GM12872 (cell line): ENCODE results near the gene APPL2.

Source experiments
- TF ChIP-seq, protein P1 (sequence below): IDR thresholded peaks from 3 replicates; pipeline ENCODE4 v1.5.1; 2011; ENCODE audit warnings: low read depth, mild to moderate bottlenecking, low read length, moderate library complexity; ENCODE audit not compliant: insufficient read depth

APPL2 gene

DNA sequence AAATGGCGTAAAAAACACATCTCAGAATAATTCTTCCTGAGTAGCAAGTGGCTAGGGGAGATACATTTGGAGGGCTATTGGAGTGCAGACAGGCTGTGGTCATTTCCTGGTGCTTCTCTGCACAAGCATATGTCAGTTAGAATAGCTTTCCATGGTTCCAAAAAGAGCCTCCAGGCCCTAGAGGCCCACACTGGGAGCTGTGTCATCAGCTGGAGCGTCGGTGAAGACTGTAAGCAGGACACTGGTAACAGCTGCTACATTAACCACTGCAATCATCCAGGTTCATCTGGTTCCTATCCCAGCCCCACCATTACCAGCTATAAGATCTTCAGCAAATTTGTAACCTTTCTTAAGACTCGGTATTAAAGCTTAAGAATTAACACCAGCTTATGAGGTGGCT is 31.7 kb upstream of the APPL2 start:
- TF ChIP-seq, protein P1, sequence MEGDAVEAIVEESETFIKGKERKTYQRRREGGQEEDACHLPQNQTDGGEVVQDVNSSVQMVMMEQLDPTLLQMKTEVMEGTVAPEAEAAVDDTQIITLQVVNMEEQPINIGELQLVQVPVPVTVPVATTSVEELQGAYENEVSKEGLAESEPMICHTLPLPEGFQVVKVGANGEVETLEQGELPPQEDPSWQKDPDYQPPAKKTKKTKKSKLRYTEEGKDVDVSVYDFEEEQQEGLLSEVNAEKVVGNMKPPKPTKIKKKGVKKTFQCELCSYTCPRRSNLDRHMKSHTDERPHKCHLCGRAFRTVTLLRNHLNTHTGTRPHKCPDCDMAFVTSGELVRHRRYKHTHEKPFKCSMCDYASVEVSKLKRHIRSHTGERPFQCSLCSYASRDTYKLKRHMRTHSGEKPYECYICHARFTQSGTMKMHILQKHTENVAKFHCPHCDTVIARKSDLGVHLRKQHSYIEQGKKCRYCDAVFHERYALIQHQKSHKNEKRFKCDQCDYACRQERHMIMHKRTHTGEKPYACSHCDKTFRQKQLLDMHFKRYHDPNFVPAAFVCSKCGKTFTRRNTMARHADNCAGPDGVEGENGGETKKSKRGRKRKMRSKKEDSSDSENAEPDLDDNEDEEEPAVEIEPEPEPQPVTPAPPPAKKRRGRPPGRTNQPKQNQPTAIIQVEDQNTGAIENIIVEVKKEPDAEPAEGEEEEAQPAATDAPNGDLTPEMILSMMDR: no peak

DNA sequence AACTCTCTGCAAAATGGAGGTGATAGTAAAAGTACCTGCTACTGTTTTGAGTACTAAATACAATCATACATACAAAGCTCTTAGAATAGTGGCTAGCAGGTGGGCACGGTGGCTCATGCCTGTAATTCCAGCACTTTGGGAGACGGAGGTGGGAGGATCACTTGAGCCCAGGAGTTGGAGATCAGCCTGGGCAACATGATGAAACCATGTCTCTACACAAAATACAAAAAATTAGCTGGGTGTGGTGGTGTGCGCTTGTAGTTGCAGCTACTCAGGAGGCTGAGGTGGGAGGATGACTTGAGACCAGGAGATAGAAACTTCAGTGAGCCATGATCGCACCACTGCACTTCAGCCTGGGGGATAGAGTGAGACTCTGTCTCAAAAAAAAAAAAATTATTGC is 28.8 kb upstream of the APPL2 start:
- TF ChIP-seq, protein P1: no peak

DNA sequence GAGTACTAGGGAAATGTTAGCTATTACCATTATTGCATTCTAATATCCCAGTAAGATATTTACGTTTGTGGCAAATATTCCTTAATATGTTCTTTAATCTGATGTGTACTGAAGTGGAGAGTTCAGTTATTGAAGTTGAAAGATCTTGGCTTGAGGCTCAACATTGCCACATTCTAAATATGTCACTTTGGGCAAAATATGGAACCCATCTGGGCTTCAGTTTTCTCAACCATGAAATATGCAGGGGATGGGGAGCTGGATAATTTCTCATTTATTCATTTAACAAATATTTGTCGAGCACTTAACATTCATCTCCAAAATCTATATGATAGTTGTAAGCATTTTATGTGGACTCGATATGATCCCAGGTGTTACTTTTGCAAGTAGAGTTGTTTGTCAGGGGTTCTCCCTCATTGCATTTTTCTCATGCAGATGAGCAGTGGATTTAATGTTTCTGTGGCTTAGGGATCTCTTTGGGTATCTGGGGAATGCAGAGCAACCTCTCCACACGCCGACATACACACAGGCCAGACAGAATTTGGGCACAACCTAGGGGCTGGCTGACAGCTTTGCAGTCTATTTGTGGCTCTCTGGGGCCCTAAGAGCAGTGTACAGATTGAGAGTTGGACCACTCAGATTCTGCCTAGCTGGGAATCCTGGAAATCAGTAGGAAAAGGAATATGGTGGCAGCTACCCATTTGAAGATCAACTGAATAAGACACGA is 26.6 kb upstream of the APPL2 start:
- TF ChIP-seq, protein P1: no peak

DNA sequence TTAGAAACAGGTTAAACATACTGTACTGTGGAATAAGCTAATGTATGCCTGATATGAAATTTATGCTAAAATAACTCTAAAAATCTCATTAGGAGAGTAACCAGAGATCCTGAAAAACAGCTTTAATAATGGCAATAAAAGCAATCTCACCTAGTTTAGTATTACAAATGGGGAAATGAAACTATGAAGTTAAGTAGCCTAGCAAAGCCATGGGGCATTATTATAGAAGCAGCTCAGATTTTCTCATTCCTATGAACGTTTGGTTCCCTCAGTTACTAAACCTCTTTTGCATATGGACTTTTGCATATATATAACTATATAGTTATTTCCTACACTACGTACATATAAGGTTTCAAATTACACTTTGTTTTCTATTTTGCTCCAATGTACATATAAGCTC is 25.0 kb upstream of the APPL2 start:
- TF ChIP-seq, protein P1: no peak

DNA sequence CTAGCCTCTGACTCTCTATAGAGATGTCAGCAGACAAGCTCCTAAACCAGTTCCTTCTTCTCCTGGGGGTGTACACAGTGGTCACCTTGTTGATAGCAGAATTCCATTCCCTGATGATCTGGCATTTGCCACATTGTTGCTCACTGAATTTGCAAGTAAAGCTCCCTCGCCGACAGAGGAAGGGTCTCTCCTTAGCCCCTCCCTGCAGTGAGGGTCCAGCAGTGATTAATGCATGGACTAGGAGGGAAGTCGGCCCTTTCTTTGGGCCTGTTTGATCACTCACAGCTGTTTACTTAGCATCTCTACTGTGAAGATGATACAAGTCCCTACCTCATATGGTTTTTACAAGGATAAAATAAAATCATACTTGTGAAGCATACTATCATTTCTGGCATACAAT is 23.3 kb upstream of the APPL2 start:
- TF ChIP-seq, protein P1: no peak

DNA sequence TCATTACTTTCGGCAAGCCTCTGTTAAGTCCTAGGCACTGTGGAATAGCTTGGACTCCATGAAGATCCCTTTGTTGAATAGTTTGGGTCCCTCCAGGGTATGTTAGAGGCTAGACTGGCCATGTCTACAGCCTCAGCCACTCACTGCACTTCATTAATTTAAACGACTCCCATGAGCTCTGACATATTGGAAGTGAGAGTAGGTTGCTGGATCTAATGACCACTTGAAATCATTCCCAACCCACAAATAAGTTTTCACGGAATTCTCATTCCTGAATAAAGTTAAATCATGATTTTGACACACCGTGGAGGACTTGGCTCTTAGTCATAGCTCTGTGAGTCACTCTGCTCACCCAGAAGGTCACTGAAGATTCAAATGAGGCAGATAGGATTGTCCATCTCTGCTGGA is 21.4 kb upstream of the APPL2 start:
- TF ChIP-seq, protein P1: no peak

DNA sequence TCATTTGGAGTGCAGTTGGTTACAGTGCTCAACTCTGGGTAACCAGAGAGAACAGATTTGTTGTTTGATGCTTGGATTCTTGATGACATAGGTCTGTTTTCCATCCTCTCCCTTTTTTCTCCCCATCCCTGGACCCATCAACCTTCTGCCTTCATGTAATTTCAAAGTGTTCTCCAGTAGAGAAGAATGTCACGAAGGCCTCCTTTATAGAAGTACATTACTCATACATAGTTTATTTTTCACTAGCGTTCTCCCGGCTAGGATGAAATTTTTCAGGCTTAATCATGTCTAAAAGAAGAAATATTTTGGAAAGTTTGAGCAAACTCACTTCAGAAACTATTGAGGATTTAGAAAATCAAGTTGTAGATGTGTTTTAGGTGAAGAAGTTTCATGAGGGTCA is 20.9 kb upstream of the APPL2 start:
- TF ChIP-seq, protein P1: no peak
